Coronary artery (tissue), 2 donors: ENCODE measurements around the gene ORAI3.

Experiments used
- DNase-seq: peaks from one replicate; pipeline ENCODE4 v3.0.0-alpha.2; 2017; ENCODE audit warnings: low spot score
- H3K27ac ChIP-seq, 2 donors: fragments of 200-600 bp; sonication (generic); one replicate each; pipeline ENCODE4 v1.5.1; 2016 to 2019
- H3K4me3 ChIP-seq: fragments of 200-600 bp; sonication (generic); 2 replicates; pipeline ENCODE4 v1.5.1; 2016; ENCODE audit warnings: mild to moderate bottlenecking, moderate library complexity
- TF ChIP-seq, protein P1 (sequence below): fragments of 200-600 bp; sonication (generic); IDR thresholded peaks from one replicate; pipeline ENCODE4 v1.5.1; 2019; ENCODE audit warnings: antibody characterized with exemption

ORAI3 gene

DNA sequence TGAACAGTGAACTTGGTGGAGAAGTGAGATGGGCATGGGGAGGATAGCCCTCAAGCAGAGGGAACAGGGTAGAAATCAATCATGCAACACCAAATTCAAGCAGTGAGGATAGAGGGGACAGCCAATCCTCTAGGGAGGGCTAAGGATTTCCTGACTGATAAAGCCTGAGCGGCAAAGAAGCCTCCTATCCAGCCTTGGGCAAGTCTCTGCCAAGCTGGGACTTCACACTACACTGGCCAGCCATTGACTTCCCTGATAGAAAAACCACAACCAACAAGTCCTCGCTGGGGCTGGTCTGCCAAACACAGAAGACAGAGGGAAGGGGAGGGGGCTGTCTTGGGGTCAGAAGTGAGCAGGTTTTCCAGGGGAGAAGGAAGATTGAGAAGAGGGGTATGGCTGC lies 28.0 kb upstream of the ORAI3 start:
- Histone ChIP-seq H3K27ac (no peak overlapping the region), H3K4me3 (no peak overlapping the region)
- no peak for DNase-seq
- TF ChIP-seq, protein P1, sequence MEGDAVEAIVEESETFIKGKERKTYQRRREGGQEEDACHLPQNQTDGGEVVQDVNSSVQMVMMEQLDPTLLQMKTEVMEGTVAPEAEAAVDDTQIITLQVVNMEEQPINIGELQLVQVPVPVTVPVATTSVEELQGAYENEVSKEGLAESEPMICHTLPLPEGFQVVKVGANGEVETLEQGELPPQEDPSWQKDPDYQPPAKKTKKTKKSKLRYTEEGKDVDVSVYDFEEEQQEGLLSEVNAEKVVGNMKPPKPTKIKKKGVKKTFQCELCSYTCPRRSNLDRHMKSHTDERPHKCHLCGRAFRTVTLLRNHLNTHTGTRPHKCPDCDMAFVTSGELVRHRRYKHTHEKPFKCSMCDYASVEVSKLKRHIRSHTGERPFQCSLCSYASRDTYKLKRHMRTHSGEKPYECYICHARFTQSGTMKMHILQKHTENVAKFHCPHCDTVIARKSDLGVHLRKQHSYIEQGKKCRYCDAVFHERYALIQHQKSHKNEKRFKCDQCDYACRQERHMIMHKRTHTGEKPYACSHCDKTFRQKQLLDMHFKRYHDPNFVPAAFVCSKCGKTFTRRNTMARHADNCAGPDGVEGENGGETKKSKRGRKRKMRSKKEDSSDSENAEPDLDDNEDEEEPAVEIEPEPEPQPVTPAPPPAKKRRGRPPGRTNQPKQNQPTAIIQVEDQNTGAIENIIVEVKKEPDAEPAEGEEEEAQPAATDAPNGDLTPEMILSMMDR = no peak

DNA sequence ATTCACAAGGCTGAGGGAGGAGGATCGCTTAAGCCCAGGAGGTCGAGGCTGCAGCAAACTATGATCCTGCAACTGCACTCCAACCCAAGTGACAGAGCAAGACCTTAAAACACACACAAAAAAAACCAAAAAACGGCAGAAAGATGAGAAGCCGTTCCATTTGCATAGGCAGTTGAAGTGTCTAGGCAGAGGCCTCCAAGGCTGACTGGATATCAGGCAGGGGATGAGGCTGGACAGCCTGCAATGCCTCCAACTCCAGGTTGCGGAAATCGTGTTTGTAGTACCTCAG lies 27.5 kb upstream of the ORAI3 start:
- peak overlapping the region; percentile 93 to 95 for H3K27ac ChIP-seq
- TF ChIP-seq, protein P1 = no peak
- no peak for DNase-seq
- peak overlapping the region; percentile 69 for H3K4me3 ChIP-seq

DNA sequence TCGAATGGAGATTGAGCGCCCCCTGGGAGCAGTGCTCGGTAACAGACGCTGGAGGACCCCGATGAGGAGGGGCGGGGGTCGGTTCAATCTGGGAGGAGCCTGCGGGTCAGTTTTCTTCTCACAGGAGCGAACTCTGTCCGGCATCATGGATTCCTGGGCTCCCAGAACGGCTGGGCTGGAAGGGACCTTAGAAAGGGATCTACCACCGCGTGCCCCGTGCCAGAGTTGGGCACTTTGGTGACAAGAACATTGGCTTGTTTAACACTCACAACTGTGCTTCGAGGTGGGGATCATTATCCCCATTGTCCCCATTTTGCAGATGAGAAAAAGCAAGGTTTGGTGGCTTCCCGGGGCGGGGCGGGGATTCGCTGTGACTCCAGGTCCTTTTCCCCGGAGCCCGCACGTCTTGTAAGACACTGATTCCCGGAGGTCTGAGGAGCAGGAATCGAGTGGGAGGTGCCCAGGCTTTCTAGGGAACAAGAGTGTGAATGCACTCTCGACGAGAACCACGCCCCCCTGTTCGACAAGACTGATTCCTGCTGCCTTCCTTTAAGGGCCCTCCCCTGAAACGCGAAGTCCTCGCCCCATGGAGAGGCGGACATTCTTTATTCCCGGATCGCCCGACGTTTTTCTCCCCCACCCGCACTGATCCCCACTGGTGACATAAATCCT lies 27.0 kb upstream of the ORAI3 start:
- TF ChIP-seq, protein P1 = peak; percentile 69
- peak; percentile 92 for DNase-seq
- H3K27ac ChIP-seq = peak overlapping the region; percentile 93 to 95
- H3K4me3 ChIP-seq = peak overlapping the region; percentile 69

DNA sequence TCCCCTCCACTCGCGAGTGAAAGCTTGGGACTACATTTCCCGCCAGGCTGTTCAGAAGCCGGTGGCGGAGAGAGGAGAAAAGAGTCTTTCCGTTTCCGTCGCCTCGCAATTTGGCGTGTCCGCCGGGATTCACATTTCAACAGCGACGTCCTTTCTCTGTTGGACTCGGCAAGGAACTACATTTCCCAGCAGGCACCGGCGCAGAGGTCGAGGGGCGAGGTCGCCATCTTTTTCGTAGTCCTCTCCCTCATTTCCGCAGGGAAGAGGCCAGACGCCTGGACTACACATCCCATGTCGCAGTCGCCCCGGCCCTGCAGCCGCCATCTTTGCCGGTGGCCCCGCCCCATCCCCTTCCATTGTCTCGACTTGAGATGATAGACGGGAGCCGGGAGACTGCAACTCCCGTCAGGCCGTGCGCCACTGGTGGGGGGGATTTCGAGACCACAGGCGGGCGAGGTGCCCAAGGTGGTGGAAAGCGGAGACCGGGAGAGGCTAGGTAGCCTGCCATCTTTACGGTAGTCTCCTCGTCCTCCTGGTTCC lies 26.4 kb upstream of the ORAI3 start:
- TF ChIP-seq, protein P1 = no peak
- H3K27ac ChIP-seq = peak overlapping the region; percentile 93 to 95
- DNase-seq = peak; percentile 100
- H3K4me3 ChIP-seq = peak overlapping the region; percentile 82

DNA sequence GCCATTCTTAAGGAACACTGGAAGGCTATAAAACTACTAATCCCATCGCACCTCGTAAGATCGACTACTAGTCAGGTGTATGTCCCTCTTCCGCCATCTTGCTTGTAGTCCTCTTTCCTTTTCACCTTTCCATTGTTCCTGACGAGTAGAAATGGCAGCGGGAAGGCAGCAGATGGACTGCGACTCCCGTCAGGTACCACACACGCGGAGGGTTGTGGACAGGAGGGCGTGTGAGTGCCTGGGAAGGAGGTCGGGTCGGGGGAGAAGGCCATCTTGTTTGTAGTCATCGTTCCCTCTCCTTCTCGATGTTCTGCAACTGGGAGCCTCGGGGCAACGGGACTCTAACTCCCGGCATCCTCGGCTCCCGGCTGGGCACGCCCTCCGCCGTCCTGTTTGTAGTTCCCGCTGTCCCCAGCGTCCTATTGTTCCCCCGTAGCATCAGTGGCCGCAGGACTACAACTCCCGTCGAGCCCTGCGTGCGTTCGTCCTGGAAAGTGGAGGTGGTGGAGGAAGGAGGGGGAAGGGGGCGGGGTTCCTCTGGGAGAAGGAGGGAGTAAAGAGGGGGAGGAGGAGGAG lies 25.8 kb upstream of the ORAI3 start:
- peak; percentile 100 for DNase-seq
- Histone ChIP-seq H3K4me3 (peak overlapping the region; percentile 82), H3K27ac (peak overlapping the region; percentile 93 to 95)
- TF ChIP-seq, protein P1 = no peak

DNA sequence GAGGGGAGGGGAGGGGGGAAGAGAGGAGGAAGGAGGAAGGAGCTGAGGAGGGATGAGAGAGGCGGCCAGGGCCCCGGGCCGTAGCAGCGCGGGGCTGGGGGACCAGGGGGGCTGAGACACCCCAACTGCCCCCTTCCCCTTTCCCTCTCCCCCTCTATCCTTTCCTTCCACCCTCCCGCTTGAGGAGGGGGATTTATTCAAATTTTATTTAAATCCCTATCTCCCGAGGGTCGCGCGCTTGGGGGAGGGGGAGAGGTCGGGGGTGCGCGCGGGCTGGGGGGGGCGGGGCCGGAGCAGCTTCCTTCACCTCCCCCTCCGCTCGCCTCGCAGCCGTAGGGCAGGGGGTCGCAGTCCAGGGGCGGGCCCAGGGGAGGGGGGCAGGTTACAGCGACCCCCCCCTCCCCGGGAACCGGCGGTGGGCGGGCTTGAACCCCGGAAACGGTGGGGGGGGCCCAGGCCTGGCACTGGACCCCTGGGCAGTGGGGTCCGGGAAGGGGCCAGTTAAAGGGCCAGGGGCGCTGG lies 25.3 kb upstream of the ORAI3 start, which contains the start of gene FBXL19:
Gene FBXL19 (plus strand): TSS at position 19 of the 522 bp plus-strand sequence. CDS start 2,183 bp downstream, outside the sequence.
- peak; percentile 85 for DNase-seq
- H3K4me3 ChIP-seq = peak within 1 kb of the TSS; percentile 82
- H3K27ac ChIP-seq = peak within 1 kb of the TSS; percentile 93 to 95
- TF ChIP-seq, protein P1 = no peak
